NOMO-1 treated with dmso at 0.1 percent for 144 hours (cell line): Measurements from ENCODE around the gene HAX1.
"Not testable (repeated sequence)": the region's sequence is repeated elsewhere in the genome, so short reads cannot be mapped to it uniquely, and the experiment has no call there.

Source experiments
- DNase-seq: peaks from one replicate; lab custom pipeline; 2025; ENCODE audit not compliant: unreplicated experiment; lab: John Stamatoyannopoulos, UW

HAX1 gene

DNA sequence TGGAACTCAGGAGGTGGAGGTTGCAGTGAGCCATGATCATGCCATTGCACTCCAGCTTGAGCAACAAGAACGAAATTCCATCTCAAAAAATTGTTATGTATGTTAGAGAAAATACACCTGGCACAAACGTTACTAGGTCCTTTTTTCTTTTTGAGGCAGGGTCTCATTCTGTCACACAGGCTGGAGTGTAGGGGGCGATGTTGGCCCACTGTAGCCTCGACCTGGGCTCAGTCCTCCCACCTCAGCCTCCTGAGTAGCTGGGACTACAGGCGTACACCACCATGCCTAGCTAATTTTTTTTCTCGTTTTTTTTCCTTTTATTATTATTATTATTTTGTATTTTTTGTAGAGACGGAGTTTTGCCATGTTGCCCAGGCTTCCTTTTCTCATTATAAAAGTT lies 4.4 kb downstream of the HAX1 start:
- DNase-seq = no peak

- not testable (repeated sequence) for DNase-seq
Measured at GRCh38 chr1:154287591-154287990, 15.2 kb downstream of the HAX1 start.

DNA sequence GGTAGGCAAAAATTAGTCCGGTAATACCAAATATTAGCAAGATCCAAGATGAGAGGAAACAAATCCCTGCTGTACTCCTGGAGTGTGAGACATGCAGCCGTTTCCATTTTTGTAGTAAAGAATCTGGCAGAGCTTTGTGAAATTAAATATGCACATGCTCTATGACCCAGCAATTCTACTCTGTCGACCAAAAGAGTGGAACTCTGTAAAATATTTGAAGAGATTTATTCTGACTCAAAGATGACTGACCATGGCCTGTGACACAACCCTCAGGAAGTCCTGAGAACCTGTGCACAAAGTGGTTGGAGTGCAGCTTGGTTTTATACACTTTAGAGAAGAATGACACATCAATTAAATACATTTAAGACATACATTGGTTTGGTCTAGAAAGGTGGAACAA lies 16.2 kb downstream of the HAX1 start:
- DNase-seq = no peak

- no peak for DNase-seq
Measured at GRCh38 chr1:154290921-154291320, 18.5 kb downstream of the HAX1 start.

GRCh38 chr1:154295408-154296235 lies 23.2 kb downstream of the HAX1 start:
- no peak for DNase-seq

- no peak for DNase-seq
Measured at GRCh38 chr1:154301582-154301981, 29.2 kb downstream of the HAX1 start.

DNA sequence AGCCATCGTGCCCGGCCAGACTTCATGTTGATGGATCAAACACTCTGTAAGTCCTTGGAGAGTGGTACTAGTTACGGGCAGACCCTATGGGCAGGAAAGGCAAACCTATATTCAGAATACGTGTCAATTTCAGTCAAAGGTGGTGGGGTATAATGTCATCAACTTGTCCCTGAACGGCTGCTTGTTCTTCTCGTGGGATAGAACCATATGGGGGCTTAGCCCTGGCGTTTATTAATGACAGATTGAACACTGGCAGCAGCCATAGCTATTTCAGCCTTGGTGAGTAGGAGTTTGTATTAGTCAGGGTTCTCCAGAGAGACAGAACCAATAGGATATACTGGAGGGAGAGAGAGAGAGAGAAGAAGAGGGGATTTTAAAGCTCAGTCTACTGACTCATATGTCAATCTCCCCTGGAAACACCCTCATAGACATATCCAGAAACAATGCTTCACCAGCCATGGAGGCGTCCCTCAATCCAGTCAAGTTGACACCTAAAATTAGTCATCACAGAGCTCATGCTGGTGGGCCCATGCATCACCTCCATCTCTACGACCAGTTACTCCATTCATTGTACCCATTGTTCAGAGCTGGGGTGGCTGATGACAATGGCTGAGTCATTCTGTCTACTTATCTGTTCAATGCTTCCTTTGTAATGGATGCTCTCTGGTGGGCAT lies 32.4 kb downstream of the HAX1 start:
- DNase-seq = no peak

- DNase-seq = no peak
Measured at GRCh38 chr1:154306151-154306550, 33.7 kb downstream of the HAX1 start.

GRCh38 chr1:154307670-154308270 lies 35.3 kb downstream of the HAX1 start:
- DNase-seq = not testable (repeated sequence)

GRCh38 chr1:154309136-154309535 lies 36.7 kb downstream of the HAX1 start:
- DNase-seq = not testable (repeated sequence)

- not testable (repeated sequence) for DNase-seq
Measured at GRCh38 chr1:154312229-154313065, 40.0 kb downstream of the HAX1 start.

DNA sequence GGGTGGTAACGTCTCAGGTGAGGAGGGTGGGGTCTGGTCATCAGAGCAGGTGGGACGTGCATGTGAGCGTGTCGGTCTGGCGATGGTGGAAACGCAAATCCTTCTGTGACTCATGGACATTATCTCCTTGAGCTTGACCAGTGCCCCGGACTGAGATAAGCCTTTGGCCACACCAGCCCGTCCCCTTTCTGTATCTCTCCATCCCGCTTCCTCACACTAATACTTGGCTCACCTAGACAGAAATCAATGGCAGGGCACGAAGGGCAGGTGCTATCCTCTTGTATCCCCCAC lies 40.6 kb downstream of the HAX1 start:
- DNase-seq = no peak

- DNase-seq = not testable (repeated sequence)
Measured at GRCh38 chr1:154314226-154314625, 41.8 kb downstream of the HAX1 start.

- DNase-seq = no peak
Measured at GRCh38 chr1:154316704-154317103, 44.3 kb downstream of the HAX1 start.

DNA sequence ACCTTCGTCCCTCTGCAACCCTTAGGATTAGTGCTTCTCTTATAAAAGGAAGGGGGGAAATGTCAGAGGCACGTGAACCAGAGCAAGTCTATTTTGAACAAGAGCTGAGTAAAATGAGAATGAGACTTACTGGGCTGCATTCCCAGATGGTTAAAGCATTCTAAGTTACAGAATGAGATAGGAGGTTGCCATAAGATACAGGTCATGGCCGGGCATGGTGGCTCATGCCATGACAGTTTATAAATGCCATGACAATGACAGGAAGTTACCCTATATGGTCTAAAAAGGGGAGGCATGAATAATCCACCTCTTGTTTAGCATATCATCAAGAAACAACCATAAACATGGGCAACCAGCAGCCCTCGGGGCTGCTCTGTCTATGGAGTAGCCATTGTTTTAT lies 46.0 kb downstream of the HAX1 start:
- no peak for DNase-seq

GRCh38 chr1:154320882-154321608 lies 48.6 kb downstream of the HAX1 start, which contains the start of gene AQP10:
AQP10 (plus strand) TSS chr1:154321093; CDS start chr1:154321156, 63 bp downstream.
- no peak for DNase-seq

GRCh38 chr1:154321609-154321934 lies 49.1 kb downstream of the HAX1 start:
- not testable (repeated sequence) for DNase-seq

DNA sequence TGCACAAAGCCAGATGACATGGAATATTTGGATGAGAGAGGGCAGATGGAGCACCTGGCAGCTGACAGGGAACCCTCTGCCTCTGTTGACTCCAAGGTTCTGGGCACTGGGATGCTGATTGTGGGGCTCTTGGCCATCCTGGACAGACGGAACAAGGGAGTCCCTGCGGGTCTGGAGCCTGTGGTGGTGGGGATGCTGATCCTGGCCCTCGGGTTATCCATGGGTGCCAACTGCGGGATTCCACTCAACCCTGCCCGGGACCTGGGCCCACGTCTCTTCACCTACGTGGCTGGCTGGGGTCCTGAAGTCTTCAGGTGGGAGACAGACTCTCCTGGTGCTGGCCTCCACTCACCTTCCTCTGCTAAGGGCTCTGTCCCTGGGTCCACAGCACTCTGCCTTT lies 51.1 kb downstream of the HAX1 start:
- no peak for DNase-seq

DNA sequence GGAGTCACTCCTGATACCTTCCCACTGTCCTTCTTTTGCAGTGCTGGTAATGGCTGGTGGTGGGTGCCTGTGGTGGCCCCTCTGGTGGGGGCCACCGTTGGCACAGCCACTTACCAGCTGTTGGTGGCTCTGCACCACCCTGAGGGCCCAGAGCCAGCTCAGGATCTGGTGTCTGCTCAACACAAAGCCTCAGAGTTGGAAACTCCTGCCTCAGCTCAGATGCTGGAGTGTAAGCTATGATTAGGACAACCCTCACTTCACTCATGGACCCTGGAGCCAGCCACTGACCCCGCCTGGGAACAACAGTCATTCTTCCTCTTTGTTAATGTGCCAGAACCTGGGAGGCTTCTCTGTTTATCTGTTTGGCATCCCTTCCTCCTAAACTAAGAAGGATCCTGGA lies 51.8 kb downstream of the HAX1 start:
- DNase-seq = no peak

DNA sequence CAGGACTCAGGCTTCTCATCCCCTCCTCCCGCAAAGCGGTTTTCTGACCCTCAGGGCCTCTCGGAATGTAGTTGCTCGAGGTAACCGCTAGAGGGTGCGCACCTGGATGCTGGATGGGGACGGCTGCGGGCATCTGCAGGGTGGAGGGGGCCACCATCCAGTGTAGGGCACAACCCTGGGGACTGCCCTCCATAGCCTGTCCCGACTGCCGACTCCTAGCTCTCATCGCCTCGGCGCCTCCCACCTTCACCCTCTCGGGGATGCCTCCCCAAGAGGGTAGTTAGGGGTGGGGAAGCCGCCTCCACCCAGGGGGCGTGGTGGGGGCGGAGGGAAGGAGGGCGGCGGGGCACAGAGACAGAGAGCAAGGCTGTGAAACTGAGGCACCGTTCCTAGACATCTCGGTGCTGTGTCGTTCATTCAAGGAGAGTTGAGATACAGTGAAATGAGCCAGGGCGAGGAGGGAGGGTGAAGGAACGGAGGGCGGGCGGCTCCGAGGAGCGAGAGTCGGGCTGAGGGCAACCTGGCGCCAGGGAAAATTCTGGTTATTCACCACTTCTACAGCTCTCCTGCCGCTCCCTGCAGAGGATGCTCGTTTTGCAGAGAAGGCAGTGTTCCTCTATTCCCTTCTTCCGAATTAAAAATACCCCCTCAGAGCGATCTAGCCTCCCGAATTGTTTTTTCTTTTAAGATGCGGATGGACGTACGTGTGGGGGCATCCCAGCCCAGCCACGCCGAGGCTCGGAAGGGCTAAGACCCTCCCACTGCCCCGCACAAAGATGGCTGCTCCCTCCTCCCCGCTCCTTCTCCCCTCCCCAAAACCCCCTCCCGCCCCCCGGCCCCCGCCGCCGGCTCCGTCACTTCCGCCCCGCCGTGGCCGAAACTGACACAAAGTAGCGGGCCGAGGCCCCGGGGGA lies 52.5 kb downstream of the HAX1 start, which contains the start of gene ATP8B2:
ATP8B2 (plus strand) TSS at position 857 of the 914 bp plus-strand sequence. CDS start 2,617 bp downstream, outside the sequence.
- peak; percentile 53 for DNase-seq
